Measurements from ENCODE around the gene FSCN2.

- TF ChIP-seq POLR2A (IDR thresholded peaks at IDR 0.05) = no peak
- TF ChIP-seq CTCF (IDR thresholded peaks at IDR 0.05) = no peak
Observed at GRCh38 chr17:81499601-81499970, 28.6 kb upstream of the FSCN2 start.
